ENCODE data around the gene C1QTNF7.

DNA sequence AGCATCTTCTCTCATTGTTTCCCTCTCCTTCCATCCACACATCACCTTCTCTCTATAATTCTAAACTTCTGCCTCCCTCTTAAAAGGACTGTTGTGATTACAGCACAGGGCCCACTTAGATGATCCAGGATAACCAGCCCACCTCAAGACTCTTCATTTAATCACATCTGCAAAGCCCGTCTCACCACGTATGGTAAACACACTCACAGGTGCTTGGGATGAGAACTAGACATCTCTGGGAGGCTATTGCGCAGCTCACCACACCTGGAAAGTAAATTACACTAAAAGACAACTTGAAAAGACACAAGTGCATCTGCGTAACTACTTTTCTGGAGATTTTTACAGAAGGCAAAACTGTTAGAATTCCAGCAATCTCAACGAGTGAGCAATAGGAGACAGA lies 15.4 kb upstream of the C1QTNF7 start:
- TF ChIP-seq, protein P1, sequence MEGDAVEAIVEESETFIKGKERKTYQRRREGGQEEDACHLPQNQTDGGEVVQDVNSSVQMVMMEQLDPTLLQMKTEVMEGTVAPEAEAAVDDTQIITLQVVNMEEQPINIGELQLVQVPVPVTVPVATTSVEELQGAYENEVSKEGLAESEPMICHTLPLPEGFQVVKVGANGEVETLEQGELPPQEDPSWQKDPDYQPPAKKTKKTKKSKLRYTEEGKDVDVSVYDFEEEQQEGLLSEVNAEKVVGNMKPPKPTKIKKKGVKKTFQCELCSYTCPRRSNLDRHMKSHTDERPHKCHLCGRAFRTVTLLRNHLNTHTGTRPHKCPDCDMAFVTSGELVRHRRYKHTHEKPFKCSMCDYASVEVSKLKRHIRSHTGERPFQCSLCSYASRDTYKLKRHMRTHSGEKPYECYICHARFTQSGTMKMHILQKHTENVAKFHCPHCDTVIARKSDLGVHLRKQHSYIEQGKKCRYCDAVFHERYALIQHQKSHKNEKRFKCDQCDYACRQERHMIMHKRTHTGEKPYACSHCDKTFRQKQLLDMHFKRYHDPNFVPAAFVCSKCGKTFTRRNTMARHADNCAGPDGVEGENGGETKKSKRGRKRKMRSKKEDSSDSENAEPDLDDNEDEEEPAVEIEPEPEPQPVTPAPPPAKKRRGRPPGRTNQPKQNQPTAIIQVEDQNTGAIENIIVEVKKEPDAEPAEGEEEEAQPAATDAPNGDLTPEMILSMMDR (conservative IDR thresholded peaks at IDR 0.05; ENCODE audit: low read depth, low read length), result no peak
- no peak for TF ChIP-seq EZH2 (IDR thresholded peaks at IDR 0.05; ENCODE audit: low read length, unreplicated experiment)

Measured in PC-3 (cell line).